T47D (cell line): ENCODE results near the gene CST11.

Experiments
- DNase-seq, 2 experiments: peaks; one replicate each; pipeline versions ENCODE4 v3.0.0 to v3.0.0-alpha.2; 2011 to 2012; ENCODE audit warnings: low read depth in 1 of 2, low spot score in 1 of 2
- JUND ChIP-seq: IDR thresholded peaks from 2 replicates; pipeline ENCODE4 v1.6.1; 2012; ENCODE audit warnings: low read depth
- in situ Hi-C: cut with HindIII; loops from 2 replicates; pipeline ENCODE4 v1.10.0; 2016; ENCODE audit warnings: low sequenced_read_pairs, low pct_unique_long_range_greater_than_20kb

The CST11 gene

DNA sequence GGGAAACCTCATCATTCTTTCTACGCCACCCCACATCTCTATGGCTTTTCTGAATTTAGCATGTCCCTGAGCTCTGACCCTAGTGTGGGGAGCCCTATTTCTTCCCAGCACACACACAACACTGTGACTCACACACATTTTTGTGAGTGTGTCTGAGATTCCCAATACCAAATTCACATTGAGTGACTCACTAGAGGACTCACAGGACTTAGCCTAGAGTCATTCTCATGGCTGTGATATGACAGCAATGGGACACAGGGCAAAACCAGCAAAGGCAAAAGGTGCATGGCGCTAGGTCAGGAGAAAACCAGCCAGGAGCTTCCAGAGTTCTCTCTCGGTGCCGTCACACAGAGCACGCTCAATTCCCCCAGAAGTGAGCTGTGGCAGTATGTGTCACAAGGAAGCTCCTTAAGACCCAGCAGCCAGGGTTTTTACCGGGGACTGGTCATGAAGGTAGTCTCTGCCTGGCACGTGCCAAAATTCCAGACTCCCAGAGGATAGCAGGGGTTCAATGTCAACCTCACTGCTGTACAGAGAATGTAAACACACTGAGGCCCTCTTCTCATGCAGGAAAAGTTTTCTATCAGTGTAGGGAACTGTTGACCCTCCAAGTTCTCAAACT lies 7.0 kb downstream of the CST11 start:
- no peak for DNase-seq
- in situ Hi-C loops, result no loop called here
- TF ChIP-seq JUND, result no peak

GRCh38 chr20:23444859-23445258 lies 7.8 kb downstream of the CST11 start:
- in situ Hi-C loops, result no loop called here
- TF ChIP-seq JUND, result no peak
- DNase-seq, result no peak

GRCh38 chr20:23442436-23442835 lies 10.2 kb downstream of the CST11 start:
- in situ Hi-C loops, result no loop called here
- DNase-seq, result no peak
- no peak for TF ChIP-seq JUND

DNA sequence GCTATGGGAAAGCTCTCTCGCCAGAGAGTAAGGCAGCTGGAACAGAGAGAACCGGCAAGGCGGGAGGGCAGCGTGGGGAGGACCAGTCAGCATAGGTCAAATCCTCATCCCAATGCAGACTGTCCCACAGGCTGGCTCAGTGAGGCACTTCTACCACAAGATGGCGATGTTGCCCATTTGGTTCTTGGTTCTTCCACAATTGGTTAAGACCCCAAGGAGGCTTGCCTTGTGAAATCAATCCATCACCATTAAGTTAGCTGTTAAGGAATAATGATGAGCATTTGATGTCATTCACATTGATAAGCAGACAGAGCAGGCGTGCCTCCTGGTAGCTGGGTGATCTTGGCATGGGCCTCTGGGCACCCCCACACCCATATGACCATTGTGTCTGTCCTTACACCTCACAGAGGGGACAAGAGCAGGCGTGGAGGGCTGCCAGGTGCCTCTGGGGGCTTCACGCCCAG lies 10.8 kb downstream of the CST11 start:
- in situ Hi-C loops, result no loop called here
- TF ChIP-seq JUND, result no peak
- peak; percentile 75 to 87 for DNase-seq

- in situ Hi-C loops, result no loop called here
- no peak for DNase-seq
- TF ChIP-seq JUND, result no peak
These were observed 12.7 kb downstream of the CST11 start for GRCh38 chr20:23440004-23440403.

- no peak for TF ChIP-seq JUND
- DNase-seq, result no peak
- in situ Hi-C loops, result no loop called here
These were observed 14.0 kb downstream of the CST11 start for GRCh38 chr20:23438661-23439060.

DNA sequence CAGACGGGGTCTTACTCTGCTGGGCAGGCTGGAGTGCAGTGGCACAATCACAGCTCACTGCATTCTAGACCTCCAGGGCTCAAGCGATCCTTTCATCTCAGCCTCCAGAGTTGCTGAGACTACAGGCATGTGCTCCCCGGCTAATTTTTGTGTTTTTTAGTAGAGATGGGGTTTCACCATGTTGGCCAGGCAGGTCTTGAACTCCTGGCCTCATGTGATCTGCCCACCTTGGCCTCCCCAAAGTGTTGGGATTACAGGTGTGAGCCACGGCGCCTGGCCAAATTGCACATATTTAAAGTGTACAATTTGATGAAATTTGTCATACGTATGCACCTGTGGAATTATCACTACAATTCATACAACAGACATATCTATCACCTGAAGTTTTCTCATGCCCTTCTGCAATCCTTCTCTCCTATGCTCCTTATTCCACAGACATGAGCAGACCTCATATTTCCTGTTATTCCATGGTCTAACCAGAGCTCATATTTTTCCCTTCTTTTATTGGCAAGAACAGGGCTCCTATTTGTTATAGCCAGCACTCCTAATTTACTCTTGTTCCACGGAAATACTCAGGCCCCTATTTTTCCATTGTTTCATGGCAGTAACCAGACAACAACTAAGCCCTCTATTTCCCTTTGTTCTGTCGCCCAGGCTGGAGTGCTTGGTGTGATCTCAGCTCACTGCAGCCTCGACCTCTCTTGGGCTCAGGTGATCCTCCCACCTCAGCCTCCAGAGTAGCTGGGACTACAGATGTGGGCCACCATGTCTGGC lies 15.4 kb downstream of the CST11 start:
- no peak for TF ChIP-seq JUND
- DNase-seq, result no peak
- in situ Hi-C loops, result no loop called here

DNA sequence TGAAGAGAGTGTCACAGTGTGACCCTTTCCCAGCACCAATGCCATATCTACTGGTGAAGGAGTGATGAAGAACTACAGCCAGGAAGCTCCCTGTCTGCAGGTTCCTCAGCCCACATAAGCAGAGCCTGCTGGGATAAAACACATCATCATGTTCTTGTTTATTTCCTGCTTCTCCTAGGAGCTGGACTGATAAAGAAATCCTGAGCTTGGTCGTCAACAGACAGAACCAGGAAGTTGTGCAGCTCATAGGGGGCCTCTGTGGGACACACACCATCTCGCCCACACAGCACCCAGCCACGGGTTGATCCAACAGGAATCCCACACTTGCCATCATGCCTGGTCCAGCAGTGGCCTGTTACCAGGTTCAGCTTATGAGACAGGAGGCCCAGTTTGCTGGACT lies 16.0 kb downstream of the CST11 start:
- no peak for TF ChIP-seq JUND
- in situ Hi-C loops, result no loop called here
- no peak for DNase-seq

GRCh38 chr20:23435626-23436539 lies 16.8 kb downstream of the CST11 start:
- in situ Hi-C loops, result no loop called here
- no peak for TF ChIP-seq JUND
- no peak for DNase-seq

- in situ Hi-C loops, result no loop called here
- TF ChIP-seq JUND, result no peak
- DNase-seq, result no peak
These were observed 18.0 kb downstream of the CST11 start for GRCh38 chr20:23434521-23435313.

DNA sequence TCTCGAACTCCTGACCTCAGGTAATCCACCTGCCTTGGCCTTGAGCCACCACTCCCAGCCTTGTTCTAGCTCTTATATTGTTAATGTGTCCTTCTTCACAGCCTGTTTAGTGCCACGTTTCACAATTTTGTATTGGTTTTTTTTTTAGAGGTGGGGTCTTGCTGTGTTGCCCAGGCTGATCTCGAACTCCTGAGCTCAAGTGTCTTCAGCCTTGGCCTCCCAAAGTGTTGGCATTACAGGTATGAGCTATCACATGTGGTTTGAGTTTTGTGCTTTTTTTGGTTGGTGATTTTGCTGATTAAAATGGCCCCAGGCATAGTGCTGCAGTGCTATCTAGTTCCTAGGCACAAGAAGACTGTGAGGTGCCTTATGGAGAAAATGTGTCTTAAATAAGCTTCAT lies 19.0 kb downstream of the CST11 start:
- no peak for TF ChIP-seq JUND
- in situ Hi-C loops, result no loop called here
- no peak for DNase-seq

DNA sequence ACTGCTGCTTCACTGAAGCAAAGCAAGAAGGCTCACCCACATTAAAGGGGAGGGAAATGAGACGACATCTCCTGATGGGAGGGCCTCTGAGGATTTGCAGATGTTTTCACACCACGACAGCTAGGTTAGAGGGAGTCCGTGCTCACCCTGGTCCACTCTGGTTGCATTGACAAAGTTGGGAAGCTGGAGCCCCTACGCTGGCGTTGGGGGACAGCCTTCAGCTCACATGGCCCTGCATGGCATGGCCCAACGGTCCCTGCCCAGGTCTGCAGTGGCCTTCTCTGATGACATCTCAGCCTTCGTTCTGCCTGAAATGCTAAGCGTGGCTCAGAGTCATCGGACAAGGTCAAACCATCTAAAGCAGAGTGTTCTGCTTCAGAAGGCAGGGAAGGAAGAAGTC lies 27.5 kb downstream of the CST11 start:
- DNase-seq, result no peak
- in situ Hi-C loops, result no loop called here
- TF ChIP-seq JUND, result no peak
